Measurements from ENCODE around the gene HOXA11.

The HOXA11 gene

GRCh38 chr7:27192546-27193334, 7.7 kb upstream of the HOXA11 start:
- no peak for FAIRE-seq

DNA sequence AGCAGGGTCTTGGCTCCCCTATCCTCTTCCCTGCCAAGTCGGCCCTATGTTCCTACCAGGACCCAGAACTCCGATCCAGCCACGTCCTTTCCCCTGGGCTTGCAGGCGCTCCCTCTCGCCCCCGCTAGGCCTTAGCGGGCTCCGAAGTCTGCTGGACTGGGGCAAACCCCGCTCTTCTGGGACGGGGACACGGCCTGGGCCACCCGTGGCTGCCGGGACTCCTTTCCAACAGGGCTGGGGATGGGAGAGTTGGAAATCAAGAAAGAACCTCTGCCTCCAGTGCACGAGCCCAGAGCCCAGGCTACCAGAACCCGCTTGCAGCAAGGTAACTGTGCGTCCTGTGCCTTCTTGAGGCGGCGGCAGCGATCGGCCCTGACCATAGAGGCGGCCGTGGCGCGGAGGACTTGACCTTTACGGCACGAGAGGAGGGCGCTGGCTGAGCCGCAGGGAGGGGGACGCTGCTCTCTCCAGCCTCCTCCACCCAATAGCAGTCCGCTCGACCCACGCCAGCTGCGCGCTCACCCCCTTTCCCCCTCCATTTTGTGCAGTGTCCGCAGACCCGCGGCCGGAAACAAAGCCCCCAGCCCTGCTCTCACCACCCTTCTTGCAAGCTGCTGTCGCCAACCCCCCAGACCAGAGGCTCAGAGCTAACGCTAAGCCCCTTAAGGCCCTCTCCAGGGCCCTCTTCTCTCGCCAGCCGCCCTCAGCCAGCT, 7.0 kb upstream of the HOXA11 start:
- FAIRE-seq: no peak

GRCh38 chr7:27191161-27191731, 6.2 kb upstream of the HOXA11 start:
- no peak for FAIRE-seq

GRCh38 chr7:27189997-27190748, 5.1 kb upstream of the HOXA11 start:
- FAIRE-seq: no peak

GRCh38 chr7:27189295-27189996, 4.4 kb upstream of the HOXA11 start:
- FAIRE-seq: no peak

- FAIRE-seq: no peak
Measured at GRCh38 chr7:27188386-27189294, 3.6 kb upstream of the HOXA11 start.

DNA sequence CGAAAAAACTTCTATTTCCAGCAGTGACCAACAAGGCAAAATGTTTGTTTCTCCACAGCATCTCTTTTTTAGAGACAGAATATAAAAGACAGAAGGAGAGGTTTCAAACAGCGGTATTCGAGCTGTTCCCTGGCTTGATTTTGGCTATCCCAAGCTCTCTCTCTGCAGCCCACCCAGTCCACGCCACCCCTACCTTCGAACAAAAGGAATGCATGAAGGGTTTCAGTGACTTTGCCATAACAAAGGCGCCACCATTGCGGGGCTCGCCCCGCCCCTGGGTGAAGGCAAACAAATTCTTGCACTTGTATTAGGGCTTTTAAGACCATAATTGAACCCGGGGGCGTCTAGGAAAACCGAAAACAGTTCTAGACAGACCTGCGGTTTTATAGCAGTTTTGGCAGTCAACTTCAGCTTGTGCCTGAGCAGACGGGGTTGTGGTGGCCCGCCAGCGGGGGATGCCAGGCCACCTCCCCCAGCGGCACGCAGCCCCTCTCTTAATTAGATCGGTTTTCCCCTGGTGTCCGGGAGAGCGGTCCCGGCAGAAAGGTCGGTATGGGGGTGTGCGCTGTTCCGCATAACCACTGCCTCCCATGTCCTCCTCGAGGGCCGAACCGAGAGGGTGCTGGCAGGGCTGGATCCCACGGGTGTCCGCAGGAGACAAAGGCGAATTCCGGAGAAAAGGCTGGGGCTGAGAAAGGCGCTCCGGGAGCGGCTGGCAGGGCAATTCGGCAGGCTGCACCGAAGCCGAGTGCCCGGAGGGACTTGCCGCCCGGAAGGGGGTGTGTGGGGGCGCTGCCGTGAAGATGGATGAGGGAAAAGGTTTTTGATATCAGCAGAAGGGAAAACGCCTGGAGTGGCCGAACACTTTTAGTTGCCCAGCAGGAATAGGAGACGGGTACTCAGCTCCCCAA, 2.7 kb upstream of the HOXA11 start:
- FAIRE-seq: no peak

- no peak for FAIRE-seq
Measured at GRCh38 chr7:27186668-27187474, 1.8 kb upstream of the HOXA11 start.

DNA sequence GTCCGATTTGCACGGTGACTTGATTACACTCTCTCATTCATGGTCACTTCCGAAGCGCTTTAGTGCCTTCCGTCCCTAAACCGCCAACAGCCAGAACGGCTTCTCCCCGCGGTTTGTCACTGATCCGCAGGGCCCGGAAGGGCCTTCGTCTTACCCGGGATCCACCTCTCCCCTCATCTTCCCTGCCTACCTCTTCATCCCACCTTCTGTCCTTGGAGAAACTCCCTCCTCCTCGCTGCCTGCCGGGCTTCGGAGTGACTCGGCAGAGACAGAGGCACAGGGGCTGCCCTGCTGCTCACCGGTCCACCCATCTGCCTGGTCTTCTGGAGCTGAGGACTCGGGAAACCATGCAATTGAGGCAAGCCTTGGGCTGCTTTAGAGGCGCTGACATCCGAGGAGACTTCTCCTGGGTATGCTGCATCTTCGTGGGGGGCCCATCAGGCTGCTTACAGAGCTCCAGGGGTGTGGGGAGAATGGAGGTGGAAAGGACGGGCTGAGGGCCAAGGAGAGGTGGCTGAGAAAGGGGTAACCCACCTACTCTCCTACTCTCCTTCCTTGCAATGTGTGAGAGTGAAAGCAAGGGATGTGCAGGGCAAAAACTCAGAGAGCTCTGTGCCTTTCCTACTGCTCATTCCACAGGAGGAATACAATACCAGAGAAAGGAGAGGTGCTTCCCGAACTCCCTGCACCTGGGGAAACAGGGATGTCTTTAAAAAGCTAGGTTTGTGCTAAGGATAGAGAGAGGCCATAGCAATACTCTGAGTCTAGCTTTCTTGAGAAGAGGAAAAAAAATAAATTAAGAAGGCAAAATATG, 1.0 kb upstream of the HOXA11 start:
- FAIRE-seq: no peak

DNA sequence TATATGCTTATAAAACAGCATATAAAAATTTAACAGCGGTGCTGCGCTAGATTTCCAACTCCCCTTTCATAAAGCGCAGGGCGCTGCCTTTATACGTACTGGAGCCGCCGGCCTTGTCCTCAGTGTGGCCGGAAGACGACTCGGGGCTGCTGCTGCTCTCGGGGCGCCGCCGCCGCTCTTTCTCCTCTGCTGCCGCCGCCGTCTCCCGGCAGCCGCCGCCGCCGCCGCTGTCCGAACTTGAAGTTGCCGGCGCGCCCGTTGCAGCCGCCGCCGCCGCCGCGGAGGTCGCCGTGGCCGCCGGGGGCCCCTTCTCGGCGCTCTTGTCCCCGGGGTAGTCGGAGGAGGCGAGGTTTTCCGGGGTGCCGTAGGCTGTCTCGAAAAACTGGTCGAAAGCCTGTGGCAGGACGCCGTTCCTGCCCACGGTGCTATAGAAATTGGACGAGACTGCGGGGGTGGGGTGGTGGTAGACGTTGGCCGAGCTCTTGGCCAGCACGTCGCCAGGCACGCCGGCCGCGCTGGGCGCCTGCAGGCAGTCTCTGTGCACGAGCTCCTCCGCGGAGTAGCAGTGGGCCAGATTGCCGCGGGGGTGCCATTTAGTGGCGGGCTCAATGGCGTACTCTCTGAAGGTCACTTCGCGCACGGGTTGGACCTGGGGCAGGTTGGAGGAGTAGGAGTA, 557 bp downstream of the HOXA11 start:
- FAIRE-seq: no peak

- FAIRE-seq: no peak
Measured at GRCh38 chr7:27183682-27184336, 1.2 kb downstream of the HOXA11 start.

- no peak for FAIRE-seq
Measured at GRCh38 chr7:27182861-27183681, 2.0 kb downstream of the HOXA11 start.

DNA sequence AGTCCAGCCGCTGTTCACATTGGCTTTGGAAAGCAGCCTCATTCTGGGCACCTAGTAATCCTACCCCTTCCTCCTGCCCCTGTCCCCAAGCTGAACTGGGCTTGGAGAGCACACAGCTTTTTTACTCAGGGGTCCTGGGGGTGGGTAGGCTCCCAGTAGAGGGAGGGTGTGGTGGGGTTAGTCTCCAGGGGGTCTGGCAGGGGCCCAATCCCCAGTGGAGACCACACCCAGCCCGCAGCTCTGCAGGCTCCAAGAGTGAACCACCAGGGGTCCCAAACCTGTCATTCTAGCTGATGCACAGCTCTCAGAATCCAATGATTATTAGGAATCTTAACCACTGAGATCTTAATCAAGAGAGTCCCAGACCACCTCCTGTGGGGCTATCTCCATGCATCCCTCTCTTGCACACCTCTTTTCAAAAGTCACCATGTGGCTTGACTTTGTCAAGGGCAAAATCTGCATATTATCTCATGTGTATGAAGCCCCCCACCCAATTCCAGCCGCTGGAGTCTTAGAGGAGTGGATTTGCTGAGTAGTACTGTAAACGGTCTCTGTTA, 2.7 kb downstream of the HOXA11 start:
- no peak for FAIRE-seq

DNA sequence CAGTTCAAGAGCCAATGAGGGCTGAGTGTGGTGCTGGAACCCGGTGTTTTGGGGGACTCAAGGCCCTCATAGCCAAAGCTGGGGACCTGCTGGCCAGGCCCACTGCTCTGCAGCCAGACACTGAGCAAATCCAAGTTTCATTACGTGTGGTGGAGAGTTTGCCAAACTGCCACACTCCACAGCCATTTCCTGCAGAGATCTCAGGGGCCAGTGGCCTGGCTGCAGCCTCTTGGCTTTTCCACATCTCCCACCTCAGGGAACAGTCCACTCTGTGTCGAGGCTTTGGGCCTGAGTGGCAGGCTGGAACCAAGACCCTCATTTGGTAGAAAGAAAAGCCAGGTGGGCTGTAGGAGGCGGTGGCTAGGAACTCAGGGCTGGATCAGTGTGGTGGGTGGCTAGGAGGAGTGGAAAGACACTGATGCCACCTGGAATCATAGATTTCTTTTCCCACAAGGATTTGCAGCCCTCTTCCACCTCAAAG, 3.2 kb downstream of the HOXA11 start:
- no peak for FAIRE-seq

GRCh38 chr7:27180431-27181420, 4.3 kb downstream of the HOXA11 start:
- no peak for FAIRE-seq

Measured in A204.1 (cell line).